Measurements from ENCODE around the gene AMOTL1.

The AMOTL1 gene

DNA sequence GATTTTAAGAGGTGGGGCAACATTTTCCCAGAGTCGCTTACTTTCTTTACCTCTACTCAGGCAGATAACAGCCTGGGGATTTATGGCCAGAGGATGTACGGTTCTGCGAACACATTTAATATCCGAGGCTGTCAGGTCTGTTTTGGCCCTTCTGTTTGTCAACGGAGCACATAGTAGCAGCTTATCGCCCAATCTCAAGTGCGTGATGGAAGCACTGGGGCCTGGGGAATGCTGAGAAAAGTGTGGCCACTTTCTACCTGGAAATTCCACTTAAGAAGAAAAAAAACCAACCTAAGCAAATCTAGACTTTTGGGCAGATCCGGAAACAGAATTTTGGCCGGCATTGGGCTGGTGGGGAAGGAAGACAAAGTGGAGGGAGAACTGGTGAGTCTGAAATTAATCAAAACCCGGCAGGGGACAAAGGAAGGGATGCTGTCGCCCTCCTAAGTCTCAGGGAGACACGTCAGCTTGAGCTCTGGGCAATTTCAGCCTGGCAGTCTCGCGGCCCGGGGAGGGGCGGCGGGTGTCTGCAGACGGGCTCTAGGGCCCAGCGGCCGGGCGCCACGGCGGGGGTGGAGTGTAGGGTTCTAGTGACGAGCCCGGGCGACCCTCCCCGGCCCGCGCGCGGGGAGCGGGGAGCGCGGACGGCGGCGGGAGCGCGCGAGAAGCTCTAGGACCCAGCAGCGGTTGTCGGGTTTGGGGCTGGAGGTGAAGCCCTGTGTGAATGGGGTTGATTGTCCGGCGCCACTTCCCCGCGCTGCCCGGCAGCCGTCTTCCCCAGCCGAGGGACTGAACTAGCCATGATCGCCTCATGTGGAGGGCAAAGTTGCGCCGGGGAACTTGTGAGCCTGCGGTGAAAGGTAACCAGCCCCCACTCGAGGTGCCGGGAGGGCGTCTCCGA is at the start of gene AMOTL1:
AMOTL1 (plus strand) TSS at position 656 of the 901 bp plus-strand sequence; CDS start at position 812, 156 bp downstream.
- DNase-seq (ENCODE audit: low read depth, low spot score), result peak; percentile 67

GRCh38 chr11:94719876-94720275 is 48.3 kb upstream of the AMOTL1 start:
- DNase-seq (ENCODE audit: low read depth, low spot score), result no peak

- DNase-seq (ENCODE audit: low read depth, low spot score), result no peak
Measured at GRCh38 chr11:94721565-94722292, 46.4 kb upstream of the AMOTL1 start.

DNA sequence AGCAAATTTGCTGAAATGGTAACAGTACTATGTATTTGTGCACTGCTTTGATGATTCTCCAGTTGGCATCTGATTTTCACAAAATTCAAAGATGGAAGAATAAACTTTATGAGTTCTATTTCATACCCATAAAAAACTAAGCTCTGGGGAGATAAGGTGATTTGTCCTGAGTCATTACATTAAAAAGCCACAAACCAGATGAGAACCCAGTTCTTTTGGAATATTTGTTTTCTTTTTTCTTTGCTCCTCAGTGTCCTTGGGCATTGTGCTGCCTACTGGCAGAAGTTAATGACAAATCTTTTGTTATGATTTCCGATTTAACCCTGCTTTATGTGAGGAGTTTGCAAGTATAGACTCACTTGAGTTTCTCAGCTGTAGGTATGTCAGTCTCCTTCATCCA is 45.4 kb upstream of the AMOTL1 start:
- no peak for DNase-seq (ENCODE audit: low read depth, low spot score)

DNA sequence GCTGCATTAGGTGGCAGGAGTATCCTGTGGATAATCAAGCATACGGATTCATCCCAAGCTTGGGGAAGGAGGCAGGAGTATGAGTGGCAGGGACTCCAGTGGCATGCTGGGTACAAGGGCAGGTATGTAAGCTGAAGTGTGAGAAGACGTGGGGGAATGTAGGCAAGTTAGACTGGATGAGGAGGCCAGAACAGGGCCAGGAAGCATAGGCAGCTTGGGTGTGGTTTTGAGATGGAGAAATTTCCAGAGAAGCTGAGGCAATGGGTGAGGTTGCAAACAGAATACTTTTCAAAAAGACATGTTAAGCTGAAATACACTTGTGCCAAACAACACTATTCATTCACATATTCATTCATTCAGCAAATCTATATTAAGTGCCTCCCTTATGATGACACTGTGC is 43.1 kb upstream of the AMOTL1 start:
- no peak for DNase-seq (ENCODE audit: low read depth, low spot score)

- DNase-seq (ENCODE audit: low read depth, low spot score), result no peak
Measured at GRCh38 chr11:94727819-94728218, 40.3 kb upstream of the AMOTL1 start.

- DNase-seq (ENCODE audit: low read depth, low spot score), result no peak
Measured at GRCh38 chr11:94728541-94728940, 39.6 kb upstream of the AMOTL1 start.

GRCh38 chr11:94728966-94729751 is 39.0 kb upstream of the AMOTL1 start:
- DNase-seq (ENCODE audit: low read depth, low spot score), result no peak

DNA sequence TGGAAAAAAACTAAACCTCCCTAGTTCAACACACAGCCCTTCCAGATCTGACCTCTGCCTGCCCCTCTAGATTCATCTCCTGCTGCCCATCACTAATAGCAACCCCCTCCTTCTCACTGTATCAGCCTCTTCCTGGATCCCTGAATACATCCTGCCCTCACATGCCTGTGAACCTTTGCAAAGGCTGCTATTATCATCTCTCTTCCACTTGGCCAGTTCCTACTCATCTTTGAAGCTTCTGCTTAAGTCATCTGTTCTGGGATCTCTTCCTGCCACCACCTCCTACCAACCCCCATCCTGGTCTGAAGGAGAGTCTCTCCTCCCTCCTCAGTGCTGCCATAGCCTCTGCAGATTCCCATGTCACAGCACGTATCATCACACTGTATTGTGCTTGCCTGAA is 38.0 kb upstream of the AMOTL1 start:
- no peak for DNase-seq (ENCODE audit: low read depth, low spot score)

DNA sequence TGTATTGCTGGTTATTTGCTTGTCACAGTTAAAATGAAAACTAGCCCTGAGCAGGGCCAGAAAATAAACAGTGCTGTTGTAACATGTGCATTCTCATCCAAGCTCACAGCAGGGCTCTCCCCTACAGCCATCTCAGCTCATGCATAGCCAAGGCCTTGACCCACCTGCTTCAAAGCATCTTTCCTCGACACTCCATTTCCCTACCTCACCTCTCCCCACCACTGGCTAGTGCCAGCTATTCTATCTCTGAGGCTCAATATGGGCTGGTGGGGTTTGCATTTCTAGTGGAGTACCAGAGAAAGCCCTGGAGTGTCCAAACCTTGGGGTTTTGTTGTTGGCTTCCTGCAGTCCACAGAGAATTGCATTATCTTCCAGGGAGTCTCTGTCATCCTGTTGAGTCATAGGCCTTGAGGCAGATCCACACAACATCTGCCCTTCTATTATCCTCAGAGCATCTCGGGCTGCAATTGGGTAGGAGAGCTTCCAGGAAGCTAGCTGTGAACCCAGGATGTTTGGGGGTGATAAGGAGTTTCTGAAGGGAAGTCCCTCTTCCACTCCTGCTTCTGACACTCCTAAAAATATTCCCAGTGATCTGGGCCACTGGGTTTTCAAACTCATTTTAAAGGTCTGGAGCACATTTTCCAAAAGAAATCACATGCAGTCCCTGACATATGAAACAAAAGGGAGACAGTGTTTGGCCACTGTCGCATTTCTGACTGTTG is 36.1 kb upstream of the AMOTL1 start:
- peak; percentile 54 for DNase-seq (ENCODE audit: low read depth, low spot score)

- DNase-seq (ENCODE audit: low read depth, low spot score), result peak; percentile 45
Measured at GRCh38 chr11:94732617-94733281, 35.4 kb upstream of the AMOTL1 start.

DNA sequence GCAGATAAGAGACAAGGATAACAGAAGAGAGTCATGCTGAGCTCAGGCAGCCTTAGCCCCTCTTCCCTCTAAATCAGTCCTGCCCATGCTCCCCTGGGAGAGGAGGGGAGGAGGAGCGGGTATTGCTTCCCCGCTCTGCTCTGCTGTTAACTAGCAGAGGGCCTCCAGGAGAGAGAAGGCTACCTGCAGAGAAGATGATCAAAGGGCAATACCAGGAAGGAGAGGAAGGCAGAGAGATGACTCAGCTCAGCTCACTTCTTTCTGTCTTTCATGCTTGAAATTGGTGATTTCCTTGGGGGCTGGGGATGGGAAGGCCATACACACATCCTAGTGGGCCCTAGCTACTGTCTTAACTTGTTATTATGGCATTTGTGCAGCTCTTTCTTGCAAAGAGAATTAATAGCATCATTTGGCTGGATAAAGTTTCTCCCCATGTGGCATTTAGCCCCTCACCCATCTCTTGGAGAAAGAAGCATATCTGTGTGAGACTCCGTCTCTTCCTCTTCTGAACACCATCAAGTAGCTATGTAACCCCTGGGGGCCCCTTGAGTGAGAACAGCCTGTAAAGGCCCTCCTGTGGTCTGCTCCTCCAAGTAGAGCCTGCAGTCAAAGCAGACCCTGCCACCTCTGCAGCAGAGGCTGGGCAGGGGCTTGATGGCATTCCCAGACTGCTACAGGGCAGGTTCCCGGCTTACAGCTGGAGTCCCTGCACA is 33.4 kb upstream of the AMOTL1 start:
- no peak for DNase-seq (ENCODE audit: low read depth, low spot score)

DNA sequence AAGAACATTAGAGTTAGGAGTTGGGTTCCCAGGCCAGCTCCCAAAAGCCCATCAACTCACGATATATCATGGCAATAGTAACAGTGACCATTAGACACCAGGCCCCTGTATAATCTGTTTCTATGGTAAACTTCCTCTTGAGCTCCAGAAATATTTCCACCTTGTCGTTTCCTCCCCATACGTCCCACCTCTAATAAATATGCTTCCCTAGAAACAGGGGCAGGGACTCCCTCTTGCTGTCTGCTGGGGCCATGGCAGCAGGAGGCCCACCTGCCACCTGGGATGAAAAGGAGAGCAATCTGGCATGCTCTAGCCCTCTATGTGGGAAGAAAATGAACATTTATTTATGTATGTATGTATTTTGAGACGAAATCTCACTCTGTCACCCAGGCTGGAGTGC is 32.2 kb upstream of the AMOTL1 start:
- no peak for DNase-seq (ENCODE audit: low read depth, low spot score)

GRCh38 chr11:94737171-94737611 is 31.0 kb upstream of the AMOTL1 start:
- no peak for DNase-seq (ENCODE audit: low read depth, low spot score)

DNA sequence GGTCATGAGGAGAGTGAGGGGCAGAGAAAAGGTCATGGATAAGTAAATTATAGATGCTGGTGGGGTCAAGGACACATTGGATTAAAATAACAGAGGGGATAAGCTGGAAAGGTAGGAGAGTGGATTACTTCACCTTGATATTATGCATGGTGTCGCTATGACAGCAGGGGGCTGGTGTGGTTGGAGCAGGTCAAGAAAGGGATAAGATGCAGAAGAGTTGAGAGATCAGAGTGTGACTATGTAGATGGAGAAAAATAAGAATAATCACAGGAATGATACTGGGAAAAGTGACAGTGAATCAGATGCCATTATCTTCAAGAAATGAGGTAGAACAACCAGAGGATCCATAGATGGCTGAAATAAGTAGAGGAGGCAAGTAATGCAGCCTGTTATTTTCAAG is 29.4 kb upstream of the AMOTL1 start:
- no peak for DNase-seq (ENCODE audit: low read depth, low spot score)

DNA sequence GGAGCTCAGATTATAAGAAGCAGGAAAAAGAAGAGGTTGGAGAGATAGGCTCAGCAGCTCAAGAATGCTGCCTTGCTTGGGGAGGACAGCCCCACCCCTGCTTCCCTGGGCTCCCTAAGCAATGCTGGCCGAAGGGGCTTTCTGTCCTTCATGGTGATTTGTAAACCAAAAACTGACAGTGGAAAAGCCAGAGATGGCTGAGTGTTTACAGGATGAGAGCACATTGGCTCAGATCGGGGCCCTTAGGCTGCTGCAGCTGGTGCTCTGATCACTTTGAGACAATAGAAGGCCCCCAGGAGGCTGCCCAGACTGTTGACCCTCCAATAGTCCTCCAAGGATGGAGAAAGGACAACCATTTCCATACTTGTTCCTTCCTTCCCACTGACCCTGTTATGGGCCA is 28.8 kb upstream of the AMOTL1 start:
- no peak for DNase-seq (ENCODE audit: low read depth, low spot score)

DNA sequence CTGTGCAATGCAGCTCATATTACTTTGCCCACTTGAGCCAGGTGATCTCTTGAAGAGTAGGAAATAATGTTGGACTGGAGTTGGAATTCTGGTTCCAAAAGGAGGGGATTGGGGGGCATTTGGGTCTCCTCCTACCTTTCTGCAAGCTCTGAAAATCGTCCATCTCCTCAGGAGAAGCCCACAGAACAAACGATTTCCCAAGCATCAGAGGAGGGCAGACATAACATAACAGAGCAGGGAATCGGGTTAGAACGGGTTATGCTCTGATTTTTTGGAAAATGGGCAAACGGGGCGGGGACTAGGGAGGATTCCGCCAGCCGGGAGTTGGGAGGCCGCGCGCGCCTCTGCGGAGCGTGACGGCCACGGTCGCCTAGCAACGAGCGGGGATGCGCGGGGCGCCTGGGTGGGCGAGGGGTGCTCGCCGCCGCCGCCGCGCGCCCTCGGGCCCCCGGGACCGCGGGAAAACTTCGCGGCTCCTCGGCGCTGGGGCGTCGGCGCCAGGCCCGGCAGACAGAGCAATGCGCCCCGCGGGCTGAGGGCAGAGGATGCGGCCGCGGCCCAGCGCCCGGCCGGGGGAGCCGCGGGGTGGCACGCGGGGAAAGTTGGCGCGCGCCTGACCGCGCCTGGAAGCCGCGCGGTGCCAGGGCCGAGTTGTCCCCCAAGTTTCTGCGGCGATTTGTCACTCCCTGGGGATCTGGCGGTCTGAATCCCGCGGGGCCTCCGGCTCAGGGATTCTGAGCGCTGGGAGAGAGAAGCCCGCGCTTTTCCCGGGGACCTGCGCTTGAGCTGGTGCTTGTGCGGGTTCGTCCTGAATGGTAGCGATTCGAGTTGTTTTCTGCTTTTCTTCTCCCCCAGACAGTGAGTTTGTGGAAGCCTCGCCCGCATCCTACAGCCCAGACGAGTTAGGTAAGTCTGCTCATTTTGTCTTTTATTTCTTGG is 27.8 kb upstream of the AMOTL1 start:
- DNase-seq (ENCODE audit: low read depth, low spot score), result no peak

DNA sequence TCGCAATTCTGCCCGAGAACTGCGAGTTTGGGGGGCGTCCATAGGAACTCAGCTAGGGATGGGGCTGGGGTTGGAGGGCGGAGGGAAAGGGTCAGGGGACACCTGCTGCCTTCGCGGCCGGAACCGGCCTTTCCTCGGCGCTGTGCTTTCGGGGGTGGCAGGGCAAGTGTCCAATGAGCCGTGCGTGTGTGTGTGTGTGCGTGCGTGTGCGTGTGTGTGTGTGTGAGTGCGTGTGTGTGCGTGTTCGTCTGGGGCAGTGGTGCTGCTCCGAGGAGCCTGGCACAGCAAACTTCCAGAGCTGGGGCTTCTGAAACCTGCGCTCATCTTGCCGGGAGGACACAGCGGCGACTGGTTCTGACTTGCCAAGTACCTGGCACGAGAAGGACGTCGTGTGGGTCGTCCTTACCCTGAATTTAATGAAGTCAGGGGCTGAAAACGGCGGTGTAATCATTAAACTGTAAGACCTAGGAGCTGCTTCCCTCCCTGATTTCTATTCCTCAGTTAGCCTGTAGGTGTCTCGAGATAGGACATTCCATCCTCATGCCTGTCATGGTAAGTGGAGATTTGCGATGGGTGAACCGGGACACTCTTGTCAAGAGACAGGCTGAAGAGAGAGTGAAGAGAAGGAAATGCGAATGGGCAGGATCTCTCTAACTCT is 27.0 kb upstream of the AMOTL1 start:
- no peak for DNase-seq (ENCODE audit: low read depth, low spot score)
